HG02571 (cell line): ENCODE data around the gene TEX11.
"Not testable (repeated sequence)": the region's sequence is repeated elsewhere in the genome, so short reads cannot be mapped to it uniquely, and the experiment has no call there.

Source experiments
- ATAC-seq: cut with Tn5 transposase; IDR thresholded peaks from one replicate; pipeline ENCODE4 v1.9.1; 2021; ENCODE audit warnings: mild to moderate bottlenecking, moderate library complexity; ENCODE audit not compliant: unreplicated experiment

TEX11 gene

DNA sequence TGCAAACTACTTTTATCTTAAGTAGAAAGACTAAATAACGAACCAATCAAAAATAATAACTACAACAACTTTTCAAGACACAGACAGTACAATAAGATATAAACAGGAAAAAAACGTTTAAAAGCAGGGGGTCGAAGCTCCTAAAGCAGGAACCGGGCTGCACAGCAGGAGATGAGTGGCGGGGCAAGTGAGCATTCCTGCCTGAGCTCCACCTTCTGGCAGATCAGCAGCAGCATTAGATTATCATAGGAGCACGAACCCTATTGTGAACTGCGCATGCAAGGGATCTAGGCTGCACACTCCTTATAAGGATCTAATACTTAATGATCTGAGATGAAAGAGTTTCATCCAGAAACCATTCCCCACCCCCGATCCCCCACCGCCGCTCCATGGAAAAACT is 146.2 kb downstream of the TEX11 start:
- ATAC-seq: no peak

DNA sequence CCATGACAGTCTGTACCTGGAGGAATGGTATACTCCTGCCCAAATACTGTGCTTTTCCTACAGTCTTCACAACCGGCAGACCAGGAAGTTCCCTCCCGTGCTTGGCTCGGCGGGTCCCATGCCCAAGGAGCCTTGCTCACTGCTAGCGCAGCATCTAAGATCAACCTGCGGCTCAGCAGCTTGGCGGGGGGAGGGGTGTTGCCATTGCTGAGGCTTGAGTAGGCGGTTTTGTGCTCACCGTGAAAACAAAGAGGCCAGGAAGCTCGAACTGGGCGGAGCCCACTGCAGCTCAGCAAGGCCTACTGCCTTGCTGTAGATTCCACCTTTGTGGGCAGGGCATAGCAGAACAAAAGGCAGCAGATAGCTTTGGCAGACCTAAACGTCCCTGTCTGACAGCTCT is 152.7 kb downstream of the TEX11 start:
- ATAC-seq: no peak

DNA sequence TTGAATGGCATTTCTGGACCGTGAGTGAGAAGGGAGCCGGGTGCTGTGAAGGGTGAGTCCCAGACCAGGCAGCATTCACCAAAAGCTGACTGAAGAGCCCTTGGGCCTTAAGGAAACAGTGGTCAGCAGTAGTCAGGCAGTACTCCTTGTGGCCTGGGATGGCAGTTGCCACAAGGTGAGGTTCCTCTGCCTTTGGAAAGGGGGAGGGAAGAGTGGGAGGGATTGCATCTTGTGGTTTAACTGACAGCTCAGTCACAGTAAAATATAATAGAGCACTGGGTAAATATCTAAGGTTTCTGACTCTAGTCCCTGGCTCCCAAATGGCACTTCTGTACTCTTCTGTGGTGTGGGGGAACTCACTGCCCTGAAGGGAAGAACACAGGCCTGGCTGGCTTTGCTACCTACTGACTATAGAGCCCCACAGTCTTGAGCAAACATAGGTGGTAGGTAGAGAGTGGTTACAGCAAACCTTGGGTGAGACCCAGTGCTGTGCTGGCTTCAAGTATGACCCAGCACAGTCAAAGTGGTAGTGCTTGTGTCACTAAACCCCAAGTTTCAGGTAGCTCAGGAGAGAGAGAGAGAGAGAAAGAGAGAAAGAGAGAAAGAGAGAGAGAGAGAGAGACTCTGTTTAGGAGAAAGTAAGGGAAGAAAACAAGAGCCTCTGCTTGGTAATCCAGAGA is 154.2 kb downstream of the TEX11 start:
- ATAC-seq: no peak

DNA sequence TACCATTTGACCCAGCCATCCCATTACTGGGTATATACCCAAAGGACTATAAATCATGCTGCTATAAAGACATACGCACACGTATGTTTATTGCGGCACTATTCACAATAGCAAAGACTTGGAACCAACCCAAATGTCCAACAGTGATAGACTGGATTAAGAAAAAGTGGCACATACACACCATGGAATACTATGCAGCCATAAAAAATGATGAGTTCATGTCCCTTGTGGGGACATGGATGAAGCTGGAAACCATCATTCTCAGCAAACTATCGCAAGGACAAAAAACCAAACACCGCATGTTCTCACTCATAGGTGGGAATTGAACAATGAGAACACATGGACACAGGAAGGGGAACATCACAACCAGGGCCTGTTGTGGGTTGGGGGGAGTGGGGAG is 174.7 kb downstream of the TEX11 start:
- not testable (repeated sequence) for ATAC-seq

DNA sequence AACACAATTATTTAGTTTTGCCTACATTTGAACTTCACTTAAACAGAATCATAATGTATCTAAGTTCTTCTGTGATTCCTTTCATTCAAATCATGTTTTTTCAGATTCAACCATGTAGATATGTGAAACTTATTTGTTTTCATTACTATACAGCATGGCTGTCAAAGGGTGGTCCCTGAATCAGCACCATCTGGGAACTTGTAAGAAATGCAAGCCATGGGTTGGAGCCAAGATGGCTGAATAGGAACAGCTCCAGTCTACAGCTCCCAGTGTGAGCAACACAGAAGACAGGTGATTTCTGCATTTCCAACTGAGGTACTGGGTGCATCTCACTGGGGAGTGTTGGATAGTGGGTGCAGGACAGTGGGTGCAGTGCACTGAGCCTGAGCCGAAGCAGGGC is 180.6 kb downstream of the TEX11 start:
- not testable (repeated sequence) for ATAC-seq

DNA sequence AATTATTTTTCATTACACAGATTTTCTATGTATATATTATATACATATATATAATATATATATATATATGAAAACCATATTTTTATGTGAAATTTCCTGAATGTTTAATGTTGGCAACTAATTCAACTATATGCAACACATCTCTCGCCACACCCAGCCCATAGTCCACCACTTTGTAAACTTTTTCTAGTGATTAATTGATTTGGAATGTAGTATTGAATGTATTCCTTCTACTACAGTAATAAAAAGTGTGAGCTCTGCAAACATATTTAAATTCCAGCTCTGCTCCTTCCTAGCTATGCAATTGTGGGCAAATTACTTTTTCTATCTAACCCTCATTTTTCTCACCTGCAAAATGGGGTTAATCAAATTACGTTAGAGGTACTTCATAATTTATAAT is 187.8 kb downstream of the TEX11 start:
- no peak for ATAC-seq

DNA sequence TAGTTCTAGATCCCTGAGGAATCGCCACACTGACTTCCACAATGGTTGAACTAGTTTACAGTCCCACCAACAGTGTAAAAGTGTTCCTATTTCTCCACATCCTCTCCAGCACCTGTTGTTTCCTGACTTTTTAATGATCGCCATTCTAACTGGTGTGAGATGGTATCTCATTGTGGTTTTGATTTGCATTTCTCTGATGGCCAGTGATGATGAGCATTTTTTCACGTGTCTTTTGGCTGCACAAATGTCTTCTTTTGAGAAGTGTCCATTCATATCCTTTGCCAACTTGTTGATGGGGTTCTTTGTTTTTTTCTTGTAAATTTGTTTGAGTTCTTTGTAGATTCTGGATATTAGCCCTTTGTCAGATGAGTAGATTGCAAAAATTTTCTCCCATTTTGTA is 197.2 kb downstream of the TEX11 start:
- ATAC-seq: not testable (repeated sequence)

DNA sequence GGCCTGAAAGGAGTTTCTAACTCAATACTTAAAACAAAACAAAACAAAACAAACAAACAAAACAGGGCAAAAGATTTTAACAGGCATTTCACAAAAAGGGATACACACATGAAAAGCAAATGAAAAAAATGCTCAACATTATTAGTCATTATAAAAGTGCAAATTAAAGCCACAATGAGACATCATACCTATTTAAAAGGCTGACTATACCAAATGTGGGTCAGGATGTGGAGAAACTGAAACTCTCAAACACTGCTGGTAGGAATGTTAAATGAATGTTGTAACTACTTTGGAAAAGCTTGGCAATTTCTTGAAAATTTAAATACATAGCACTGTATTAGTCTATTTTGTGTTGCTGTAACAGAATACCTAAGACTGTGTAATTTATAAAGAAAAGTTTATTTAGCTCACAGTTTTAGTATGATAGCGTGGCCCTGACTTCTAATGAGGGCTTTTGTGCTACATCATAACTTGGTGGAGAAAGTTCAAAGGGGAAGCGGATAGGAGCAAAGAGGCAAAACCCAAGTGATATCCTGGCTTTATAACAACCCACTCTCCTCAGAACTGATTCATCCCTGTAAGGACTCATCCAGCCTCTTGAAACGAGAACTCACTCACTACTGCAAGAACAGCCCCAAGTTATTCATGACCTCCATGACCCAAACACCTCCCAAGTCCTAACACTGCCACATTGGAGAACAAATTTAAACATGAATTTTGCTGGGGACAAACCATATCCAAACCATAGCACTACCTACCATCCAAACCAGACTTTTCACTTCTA is 214.0 kb downstream of the TEX11 start:
- ATAC-seq: no peak

DNA sequence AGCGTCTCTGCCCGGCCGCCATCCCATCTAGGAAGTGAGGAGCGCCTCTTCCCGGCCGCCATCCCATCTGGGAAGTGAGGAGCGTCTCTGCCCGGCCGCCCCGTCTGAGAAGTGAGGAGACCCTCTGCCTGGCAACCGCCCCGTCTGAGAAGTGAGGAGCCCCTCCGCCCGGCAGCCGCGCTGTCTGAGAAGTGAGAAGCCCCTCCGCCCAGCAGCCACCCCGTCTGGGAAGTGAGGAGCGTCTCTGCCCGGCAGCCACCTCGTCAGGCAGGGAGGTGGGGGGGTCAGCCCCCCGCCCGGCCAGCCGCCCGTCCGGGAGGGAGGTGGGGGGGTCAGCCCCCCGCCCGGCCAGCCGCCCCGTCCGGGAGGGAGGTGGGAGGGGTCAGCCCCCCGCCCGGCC is 229.1 kb downstream of the TEX11 start:
- ATAC-seq: not testable (repeated sequence)

DNA sequence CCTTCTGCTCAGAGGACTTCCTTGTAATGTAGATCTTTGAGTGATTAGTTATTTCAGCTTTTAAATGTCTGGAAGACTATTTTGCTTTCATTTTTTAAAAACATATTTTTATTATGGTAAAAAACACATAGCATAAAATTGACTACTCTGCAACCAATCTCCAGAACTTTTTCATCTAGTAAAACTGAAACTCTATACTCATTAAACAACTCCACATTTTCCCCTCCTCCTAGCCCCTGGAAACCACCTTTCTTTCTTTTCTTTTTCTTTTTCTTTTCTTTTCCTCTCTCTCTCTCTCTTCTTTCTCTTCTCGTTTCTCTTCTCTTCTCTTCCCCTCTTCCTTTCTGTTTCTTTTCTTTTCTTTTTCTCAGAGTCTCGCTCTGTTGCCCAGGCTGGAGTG is 233.2 kb downstream of the TEX11 start:
- ATAC-seq: no peak

DNA sequence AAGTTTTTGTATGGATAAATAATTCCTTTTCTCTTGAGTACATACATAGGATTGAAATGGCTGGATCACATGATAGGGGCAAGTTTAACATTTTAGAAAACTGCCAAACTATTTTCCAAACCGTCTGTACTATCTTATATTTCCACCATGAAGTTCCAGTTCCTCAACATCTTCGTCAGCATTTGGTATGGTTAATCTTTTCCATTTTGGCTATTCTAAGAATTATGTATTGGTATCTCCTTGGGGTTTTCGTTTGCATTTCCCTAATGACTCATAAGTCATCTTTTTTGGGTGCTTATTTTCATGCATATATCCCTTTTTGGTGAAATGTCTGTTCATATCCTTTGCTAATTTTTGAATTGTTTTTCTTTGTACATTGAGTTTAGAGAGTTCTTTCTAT is 236.2 kb downstream of the TEX11 start:
- no peak for ATAC-seq

DNA sequence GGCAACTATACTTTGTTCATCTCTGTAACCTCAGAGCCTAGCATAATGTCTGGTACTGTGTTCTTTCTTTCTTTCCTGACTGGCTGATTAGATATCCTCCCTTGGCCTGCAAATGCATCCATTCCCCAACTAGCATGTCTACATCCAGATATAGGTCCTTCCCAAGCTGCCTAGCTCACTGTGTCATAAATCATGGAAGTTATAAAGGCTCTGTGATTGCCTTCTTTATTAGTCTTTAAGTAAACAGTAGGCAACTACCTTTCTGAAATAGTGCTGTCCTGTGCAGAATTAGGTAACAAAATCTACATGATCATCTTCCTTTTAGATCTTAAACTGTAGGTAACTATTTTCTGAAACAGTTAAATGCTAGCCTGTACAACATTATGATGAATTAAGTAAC is 239.4 kb downstream of the TEX11 start:
- no peak for ATAC-seq

DNA sequence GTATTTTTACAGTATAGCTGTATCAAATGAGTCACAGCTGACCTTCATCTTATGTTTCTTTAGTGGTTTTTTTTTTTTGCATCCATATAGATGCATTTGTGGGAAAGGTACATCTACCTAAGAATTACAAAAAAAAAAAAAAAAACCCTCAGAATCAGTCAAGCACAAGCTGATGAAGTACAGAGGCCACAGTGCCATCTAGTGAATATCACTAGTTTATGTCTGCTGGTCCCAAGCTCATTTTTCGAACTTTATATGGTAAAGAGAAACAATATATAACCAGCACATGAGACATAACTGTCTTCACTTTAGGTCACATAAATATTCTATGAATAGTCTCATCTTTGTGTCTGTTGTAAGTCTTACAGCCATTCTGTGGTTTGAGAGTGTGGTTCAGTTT is 243.8 kb downstream of the TEX11 start:
- ATAC-seq: no peak

DNA sequence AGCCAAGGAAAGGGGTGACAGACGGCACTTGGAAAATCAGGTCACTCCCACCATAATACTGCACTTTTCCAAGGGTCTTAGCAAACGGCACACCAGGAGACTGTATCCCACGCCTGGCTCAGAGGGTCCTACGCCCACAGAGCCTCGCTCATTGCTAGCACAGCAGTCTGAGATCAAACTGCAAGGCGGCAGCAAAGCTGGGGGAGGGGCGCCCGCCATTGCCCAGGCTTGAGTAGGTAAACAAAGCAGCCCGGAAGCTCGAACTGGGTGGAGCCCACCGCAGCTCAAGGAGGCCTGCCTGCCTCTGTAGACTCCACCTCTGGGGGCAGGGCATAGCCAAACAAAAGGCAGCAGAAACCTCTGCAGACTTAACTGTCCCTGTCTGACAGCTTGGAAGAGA is 247.4 kb downstream of the TEX11 start:
- not testable (repeated sequence) for ATAC-seq

DNA sequence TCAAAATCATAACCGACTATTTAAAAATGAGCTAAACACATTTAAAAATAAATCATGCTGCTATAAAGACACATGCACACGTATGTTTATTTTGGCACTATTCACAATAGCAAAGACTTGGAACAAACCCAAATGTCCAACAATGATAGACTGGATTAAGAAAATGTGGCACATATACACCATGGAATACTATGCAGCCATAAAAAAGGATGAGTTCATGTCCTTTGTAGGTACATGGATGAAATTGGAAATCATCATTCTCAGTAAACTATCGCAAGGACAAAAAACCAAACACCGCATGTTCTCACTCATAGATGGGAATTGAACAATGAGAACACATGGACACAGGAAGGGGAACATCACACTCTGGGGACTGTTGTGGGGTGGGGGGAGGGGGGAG is 251.0 kb downstream of the TEX11 start:
- not testable (repeated sequence) for ATAC-seq

DNA sequence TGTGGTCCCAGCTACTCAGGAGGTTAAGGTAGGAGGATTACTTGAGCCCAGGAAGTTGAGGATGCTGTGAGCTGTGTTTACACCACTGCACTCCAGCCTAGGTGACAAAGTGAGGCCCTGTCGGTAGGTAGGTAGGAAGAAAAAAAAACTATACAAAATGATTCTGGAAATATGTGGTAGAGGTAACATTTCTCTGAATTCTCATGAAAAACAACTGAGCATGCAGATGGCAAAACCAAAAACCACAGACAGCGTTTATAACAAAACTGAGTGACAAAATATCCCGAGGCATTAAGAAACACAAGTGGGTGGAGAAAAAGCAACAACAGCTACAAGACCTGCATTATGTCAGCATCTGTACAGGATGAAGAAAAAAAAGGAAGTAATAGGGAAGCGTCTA is 252.2 kb downstream of the TEX11 start:
- ATAC-seq: no peak

DNA sequence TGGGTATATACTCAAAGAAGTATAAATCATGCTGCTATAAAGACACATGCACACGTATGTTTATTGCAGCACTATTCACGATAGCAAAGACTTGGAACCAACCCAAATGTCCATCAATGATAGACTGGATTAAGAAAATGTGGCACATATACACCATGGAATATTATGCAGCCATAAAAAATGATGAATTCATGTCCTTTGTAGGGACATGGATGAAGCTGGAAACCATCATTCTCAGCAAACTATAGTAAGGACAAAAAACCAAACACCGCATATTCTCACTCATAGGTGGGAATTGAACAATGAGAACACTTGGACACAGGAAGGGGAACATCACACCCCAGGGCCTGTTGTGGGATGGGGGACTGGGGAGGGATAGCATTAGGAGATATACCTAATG is 260.6 kb downstream of the TEX11 start:
- not testable (repeated sequence) for ATAC-seq

DNA sequence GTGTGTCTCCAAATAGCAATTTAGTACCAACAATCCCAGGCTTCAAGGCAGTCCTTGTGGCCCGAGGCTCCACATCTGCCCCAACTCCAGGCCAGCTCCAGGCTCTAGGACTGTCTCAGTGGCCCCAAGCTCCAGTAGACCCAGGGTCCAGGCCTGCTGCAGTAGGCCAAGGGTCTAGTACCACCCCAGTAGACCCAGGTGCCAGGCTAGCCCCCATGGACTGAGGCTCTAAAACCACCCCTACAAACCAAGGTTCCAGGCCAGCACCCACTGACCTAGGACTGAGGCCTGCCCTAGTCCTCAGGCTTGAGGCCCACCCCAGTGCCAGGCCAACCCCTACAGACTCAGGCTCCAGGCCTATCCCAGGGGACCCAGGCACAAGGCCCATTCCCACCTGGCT is 272.3 kb downstream of the TEX11 start:
- no peak for ATAC-seq

DNA sequence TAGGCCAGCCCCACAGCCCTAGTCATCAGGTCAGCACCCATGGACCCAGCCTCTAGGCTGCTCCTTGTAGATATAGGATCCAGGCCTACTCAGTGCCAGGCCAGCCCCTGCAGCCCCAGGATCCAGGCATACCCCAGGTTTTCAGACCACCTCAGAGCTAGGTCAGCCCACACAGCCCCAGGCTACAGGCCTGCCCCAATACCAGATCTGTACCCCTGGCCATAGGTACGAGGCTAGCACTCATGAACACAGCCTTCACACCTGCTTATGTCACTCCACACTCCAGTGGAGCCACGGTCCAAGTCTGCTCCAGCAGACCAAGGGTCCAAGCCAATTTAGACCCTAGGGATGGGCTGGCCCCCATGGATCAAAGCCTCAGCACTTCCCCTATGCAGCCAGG is 272.8 kb downstream of the TEX11 start:
- ATAC-seq: no peak

DNA sequence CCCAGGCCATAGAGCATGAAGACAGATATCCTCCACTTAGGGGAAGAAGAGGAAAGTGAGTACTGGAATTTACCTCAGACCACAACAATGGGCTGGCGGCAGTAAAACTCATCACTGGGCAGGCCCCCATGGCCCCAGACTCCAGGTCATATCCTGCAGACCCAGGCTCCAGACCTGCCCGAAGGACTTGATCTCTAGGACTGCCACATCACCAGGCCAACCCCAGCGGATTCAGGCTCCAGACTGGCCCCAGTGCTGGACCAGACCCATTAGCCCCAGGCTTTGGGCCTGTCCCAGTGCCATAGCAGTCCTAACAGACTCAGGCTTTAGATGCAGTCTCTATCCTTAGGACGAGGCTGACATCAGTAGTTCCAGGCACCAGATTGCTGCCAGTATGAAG is 273.3 kb downstream of the TEX11 start:
- ATAC-seq: no peak

DNA sequence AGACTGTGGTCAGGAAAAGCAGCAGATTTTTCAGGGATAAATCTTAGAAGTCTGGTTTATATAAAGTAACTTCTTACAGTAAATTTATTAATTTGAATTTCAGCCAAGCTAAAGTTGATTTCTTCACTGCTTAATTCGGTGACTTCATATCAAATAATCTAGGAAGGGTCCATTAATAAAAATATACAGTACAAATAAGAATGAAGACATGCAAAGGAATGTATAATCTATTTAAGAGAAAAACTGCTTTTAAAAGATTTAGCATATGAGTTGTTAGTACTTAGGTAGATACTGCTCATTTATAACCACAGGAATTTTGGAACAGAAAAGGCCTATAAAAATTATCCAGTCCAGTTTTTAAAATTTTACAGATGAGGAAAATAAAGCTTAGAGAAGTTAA is 286.8 kb downstream of the TEX11 start:
- ATAC-seq: no peak

DNA sequence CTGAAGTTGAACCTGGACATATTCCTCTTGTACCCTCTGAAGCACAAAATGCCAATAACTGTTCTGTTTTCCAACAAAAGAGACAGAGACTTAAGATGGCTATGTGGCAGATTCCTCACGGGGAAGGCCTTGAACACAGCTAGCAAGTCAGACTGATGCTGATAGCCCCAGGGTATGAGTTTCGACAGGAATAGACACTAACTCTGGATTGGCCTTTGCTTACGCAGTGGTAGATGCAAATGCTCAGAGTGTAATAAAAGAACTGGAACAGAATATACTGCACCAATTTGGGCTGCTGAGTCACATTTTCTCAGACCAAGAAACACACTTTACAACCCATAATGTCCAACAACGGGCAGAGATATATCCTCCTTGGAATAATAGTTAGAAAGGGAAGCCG is 290.0 kb downstream of the TEX11 start:
- ATAC-seq: no peak

DNA sequence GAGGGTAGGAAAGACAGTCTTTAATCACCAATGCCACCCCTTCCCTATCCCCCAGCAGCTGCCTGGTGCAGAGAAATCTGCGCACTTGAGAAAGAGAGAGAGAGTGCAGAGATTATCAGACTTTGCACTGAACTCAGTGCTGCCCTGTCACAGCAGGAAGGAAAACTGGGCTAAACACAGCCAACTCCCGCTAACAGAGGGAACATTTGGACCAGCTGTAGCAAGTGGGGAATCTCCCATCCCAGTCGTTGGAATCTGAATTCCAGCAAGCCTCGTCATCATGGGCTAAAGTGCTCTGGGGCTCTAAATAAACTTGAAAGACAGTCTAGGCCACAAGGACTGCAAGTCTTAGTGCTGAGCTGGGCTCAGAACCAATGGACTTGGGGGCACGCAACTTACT is 295.2 kb downstream of the TEX11 start:
- no peak for ATAC-seq
